Measurements from ENCODE around the gene ANKRD30A.

- no peak for TF ChIP-seq CTCF (IDR thresholded peaks at IDR 0.05)
- no peak for TF ChIP-seq POLR2A (IDR thresholded peaks at IDR 0.05)
Measured at GRCh38 chr10:37344413-37344812, 219.0 kb downstream of the ANKRD30A start.

All from uterus (tissue), 2 donors.